GM12878 (cell line): ENCODE measurements around the gene TUBGCP2.

Experiments used
- CBX3 ChIP-seq: fragments of 200-600 bp; sonication (generic); IDR thresholded peaks from 2 replicates; pipeline ENCODE4 v1.6.1; 2016; ENCODE audit warnings: low read depth, borderline replicate concordance
- MAX ChIP-seq: IDR thresholded peaks from 2 replicates; pipeline ENCODE4 v1.6.1; 2012; ENCODE audit warnings: low read depth, low read length, improper control_type of control experiment
- NFIC ChIP-seq: IDR thresholded peaks from 2 replicates; pipeline ENCODE4 v1.6.1; 2012; ENCODE audit warnings: low read depth, mild to moderate bottlenecking, inconsistent platforms, low read length, moderate library complexity
- PAX8 ChIP-seq: fragments of 450-650 bp; IDR thresholded peaks from 2 replicates; pipeline ENCODE4 v1.6.1; 2017; ENCODE audit warnings: mild to moderate bottlenecking, moderate library complexity
- PBX3 ChIP-seq: IDR thresholded peaks from 2 replicates; pipeline ENCODE4 v1.6.1; 2011; ENCODE audit warnings: mild to moderate bottlenecking, low read depth, low read length, moderate library complexity; ENCODE audit not compliant: insufficient replicate concordance
- POU2F2 ChIP-seq: IDR thresholded peaks from 3 replicates; pipeline ENCODE4 v1.6.1; 2011; ENCODE audit warnings: low read depth, mild to moderate bottlenecking, low read length, borderline replicate concordance
- SUZ12 ChIP-seq: fragments of 200-600 bp; sonication (generic); IDR thresholded peaks from one replicate; pipeline ENCODE4 v1.6.1; 2018; ENCODE audit warnings: antibody characterized with exemption, mild to moderate bottlenecking; ENCODE audit not compliant: unreplicated experiment
- TF ChIP-seq, protein P1 (sequence below): fragments of 450-650 bp; IDR thresholded peaks from 2 replicates; pipeline ENCODE4 v1.6.1; 2017; ENCODE audit warnings: mild to moderate bottlenecking
- TF ChIP-seq, protein P2 (sequence below), 3 experiments: IDR thresholded peaks in 2 of 3; conservative IDR thresholded peaks in 1 of 3; 2 replicates each; pipeline ENCODE4 v1.5.1; 2011; ENCODE audit warnings: low read depth in 3 of 3, low read length in 3 of 3, mild to moderate bottlenecking in 3 of 3, control low read depth in 2 of 3, moderate library complexity in 2 of 3, inconsistent platforms in 1 of 3, mixed read lengths in 1 of 3; ENCODE audit not compliant: control insufficient read depth in 2 of 3, insufficient read depth in 1 of 3; ENCODE audit errors: extremely low read depth in 1 of 3

DNA sequence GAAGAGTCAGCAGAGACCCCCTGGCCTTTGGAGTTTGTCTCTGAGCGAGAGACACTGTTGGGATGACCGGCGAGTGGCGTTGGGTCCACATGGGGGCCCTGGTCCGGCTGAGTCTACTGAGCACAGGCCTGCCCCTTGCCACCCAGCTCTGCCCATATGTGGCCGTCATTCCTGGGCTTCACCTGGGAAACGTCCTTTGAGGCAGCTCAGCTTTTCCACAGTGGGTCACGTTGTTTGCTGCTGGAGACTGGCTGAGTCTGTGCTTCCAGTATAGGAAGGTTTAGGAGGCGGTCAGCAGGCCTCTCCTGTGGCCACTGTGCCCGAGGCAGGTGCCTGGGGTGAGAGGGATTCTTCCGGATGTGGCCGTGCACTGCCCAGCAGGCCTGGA, 49.1 kb downstream of the TUBGCP2 start:
- TF ChIP-seq CBX3: no peak
- no peak for TF ChIP-seq SUZ12
- TF ChIP-seq, protein P1, sequence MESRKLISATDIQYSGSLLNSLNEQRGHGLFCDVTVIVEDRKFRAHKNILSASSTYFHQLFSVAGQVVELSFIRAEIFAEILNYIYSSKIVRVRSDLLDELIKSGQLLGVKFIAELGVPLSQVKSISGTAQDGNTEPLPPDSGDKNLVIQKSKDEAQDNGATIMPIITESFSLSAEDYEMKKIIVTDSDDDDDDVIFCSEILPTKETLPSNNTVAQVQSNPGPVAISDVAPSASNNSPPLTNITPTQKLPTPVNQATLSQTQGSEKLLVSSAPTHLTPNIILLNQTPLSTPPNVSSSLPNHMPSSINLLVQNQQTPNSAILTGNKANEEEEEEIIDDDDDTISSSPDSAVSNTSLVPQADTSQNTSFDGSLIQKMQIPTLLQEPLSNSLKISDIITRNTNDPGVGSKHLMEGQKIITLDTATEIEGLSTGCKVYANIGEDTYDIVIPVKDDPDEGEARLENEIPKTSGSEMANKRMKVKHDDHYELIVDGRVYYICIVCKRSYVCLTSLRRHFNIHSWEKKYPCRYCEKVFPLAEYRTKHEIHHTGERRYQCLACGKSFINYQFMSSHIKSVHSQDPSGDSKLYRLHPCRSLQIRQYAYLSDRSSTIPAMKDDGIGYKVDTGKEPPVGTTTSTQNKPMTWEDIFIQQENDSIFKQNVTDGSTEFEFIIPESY: no peak
- no peak for TF ChIP-seq POU2F2
- TF ChIP-seq NFIC: no peak
- no peak for TF ChIP-seq PAX8
- TF ChIP-seq, protein P2, sequence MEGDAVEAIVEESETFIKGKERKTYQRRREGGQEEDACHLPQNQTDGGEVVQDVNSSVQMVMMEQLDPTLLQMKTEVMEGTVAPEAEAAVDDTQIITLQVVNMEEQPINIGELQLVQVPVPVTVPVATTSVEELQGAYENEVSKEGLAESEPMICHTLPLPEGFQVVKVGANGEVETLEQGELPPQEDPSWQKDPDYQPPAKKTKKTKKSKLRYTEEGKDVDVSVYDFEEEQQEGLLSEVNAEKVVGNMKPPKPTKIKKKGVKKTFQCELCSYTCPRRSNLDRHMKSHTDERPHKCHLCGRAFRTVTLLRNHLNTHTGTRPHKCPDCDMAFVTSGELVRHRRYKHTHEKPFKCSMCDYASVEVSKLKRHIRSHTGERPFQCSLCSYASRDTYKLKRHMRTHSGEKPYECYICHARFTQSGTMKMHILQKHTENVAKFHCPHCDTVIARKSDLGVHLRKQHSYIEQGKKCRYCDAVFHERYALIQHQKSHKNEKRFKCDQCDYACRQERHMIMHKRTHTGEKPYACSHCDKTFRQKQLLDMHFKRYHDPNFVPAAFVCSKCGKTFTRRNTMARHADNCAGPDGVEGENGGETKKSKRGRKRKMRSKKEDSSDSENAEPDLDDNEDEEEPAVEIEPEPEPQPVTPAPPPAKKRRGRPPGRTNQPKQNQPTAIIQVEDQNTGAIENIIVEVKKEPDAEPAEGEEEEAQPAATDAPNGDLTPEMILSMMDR (IDR thresholded peaks at IDR 0.05 in 2 of 3, conservative IDR thresholded peaks at IDR 0.05 in 1 of 3; ENCODE audit: control insufficient read depth in 2 of 3, extremely low read depth in 1 of 3, insufficient read depth in 1 of 3, low read depth in 3 of 3, low read length in 3 of 3): no peak
- no peak for TF ChIP-seq MAX
- no peak for TF ChIP-seq PBX3
